NOMO-1 treated with dmso at 0.1 percent for 144 hours (cell line): ENCODE results near the gene DEF6.

Experiments
- DNase-seq: peaks from one replicate; lab custom pipeline; 2025; ENCODE audit not compliant: unreplicated experiment; lab: John Stamatoyannopoulos, UW

Gene DEF6

DNA sequence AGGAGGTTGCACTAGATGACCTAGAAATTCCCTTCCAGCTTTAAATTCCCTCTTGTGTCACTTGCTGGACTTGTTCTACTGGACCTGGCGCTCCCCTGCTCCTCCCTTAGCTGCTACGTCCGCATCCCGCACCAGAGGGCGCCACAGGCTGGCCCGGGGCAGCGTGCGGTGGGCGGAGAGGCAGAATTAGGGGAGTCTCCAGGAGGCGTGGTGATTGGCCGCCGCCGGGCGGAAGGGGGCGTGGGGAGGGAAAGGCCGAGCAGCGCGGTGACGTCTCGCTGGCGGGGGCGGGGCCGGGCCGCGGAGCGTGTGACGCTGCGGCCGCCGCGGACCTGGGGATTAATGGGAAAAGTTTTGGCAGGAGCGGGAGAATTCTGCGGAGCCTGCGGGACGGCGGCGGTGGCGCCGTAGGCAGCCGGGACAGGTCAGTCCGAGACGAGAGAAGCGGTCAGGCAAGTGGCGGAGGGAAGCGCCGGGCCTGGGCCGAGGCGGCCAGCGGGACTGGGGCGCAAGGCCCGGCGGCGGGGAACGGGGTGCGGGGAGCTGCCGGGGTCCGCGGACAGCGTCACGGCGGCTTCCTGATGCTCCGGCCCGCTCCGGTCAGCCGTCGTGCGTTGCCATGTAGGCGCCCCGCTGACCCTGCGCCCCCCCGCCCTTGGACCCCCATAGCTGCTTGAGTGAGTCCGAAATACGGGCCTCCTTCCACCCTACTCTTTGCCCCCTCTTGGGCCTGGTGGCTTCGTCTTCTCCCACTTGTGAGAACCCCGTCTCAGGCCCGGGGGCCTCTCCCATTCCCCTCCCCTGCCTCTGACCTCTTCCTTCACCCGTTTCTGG lies 44.9 kb downstream of the DEF6 start, which contains the start of gene PPARD:
PPARD (plus strand) TSS at position 301 of the 834 bp plus-strand sequence. CDS start 68,530 bp downstream, outside the sequence.
- peak; percentile 96 for DNase-seq

DNA sequence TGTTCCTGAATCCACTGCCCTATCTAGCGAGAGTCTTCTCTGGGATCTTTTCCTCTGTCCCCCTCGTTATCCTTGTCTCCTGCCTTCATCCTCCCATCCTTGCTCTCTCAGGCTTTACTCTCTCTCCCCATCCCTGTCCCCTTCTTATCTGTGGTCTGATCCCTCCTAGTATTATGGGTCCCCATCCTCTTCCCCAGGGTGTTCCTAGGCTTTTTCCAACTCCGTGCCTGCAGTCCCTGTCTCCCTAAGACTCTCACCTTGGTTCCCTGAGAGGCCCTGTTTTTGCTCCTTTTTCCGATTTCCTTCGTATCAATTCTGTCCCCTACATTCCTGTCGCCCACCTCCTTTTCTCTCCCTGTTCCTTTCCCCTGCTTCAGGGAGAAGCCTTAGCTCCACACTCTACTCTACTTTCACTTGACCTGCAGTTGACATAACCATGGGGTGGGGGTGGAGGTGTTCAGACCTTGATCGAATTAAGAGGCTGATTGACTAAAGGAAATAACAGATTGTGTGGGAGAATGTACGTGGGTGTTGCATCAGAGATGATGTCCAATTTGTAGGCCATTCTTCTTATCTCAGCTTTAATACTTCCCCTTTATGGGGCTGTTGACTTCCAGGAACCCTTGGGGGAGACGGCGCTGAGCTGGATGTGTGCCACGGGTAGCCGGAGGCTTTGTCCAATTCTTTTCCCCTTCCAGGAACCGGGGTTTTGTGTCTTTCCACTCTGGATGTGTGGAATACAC lies 45.6 kb downstream of the DEF6 start:
- peak; percentile 65 for DNase-seq

GRCh38 chr6:35343835-35344550 lies 46.4 kb downstream of the DEF6 start:
- no peak for DNase-seq

GRCh38 chr6:35351422-35351821 lies 53.8 kb downstream of the DEF6 start:
- no peak for DNase-seq

- DNase-seq, result no peak
Observed at GRCh38 chr6:35352735-35353134, 55.1 kb downstream of the DEF6 start.

GRCh38 chr6:35354361-35355135 lies 56.9 kb downstream of the DEF6 start:
- no peak for DNase-seq

DNA sequence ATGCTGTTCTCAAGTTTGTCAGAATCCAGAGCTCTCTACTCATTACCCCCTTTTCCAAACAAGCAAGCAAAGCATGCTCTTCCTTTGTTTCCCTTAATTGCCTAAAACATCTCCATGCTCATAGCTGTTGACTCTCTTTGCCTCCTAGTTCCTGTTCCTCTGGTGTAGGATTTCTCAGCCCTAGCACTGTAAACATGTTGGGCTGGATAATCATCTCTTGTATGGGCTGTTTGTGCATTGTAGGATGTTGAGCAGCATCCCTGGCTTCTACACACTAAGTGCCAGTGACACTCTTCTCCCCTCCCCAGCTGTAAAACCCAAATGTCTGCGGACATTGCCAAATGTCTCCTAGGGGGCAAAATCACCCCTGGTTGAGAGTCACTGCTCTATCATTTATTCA lies 58.8 kb downstream of the DEF6 start:
- no peak for DNase-seq

GRCh38 chr6:35357677-35358076 lies 60.1 kb downstream of the DEF6 start:
- no peak for DNase-seq

DNA sequence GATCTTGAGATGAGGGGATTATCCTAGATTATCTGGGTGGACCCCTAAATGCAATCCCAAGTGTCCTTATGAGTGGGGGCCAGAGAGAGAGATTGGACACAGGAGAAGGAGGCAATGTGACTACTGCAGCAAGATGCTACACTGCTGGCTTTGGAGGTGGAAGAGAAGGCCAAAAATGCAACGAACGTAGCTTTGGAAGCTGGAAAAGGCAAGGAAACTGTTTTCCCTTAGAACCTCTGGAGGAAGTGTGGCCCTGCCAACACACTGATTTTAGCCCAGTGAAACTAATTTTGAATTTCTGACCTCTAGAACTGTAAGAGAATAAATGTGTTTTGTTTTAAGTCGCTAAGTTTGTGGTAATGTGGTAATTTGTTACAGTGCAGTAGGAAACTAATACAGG lies 60.5 kb downstream of the DEF6 start:
- no peak for DNase-seq

DNA sequence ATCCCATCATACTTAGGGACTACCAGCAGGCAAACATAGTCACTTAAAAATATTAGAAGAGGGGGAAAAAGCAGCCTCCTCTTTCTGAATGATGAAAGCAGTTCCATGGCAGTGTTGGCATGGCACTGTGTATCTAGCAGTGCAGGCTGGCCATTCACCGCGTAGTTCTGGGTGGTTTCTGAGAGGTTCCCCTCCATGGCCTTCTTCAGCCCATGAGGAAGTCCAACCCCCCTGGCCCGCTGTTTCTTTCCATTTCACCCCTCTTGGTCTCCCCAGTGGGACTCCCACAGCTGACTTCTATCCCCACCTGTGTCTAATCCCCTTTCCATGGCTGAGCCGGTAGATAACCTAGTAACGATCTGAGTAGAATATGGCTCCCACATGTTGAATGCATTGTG lies 61.7 kb downstream of the DEF6 start:
- DNase-seq, result no peak

GRCh38 chr6:35359744-35360348 lies 62.2 kb downstream of the DEF6 start:
- DNase-seq, result no peak

DNA sequence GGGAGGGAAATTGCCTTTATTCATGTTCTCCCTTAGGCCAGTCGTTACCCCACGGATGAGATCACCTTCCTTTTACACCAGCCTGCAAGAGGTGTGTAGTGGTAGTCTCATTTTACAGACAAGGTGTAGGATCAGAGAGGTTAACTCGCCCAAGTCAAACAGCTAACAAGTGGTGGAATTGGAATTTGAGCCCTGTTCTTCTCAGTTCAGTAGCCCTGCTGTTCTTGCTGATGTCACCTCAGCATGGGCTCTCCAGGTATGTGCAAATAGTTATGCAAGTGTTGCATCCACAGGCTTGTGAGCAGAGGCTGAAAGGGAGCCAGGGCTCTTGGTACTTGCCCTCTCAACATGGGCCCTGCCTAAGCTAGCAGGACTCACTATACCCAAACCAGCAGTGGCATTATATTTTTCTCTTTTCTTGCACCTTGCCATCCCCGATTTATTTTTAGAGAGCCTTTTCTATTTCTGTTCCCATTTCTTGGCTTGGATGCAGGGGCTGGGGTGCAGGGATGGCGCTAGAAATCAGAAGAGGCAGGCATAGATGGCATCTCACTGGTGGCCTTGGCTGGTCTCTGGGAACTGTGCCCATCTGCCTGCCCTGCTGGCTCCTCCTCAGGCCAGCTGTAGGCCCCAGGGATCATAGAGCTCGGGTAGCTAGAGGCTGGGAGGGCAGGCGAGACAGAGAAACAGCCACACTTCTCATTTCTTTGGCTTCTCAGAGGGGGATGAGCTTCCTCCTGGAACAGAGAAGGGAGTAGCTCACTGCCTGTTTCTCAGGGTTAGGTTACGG lies 62.9 kb downstream of the DEF6 start:
- no peak for DNase-seq

DNA sequence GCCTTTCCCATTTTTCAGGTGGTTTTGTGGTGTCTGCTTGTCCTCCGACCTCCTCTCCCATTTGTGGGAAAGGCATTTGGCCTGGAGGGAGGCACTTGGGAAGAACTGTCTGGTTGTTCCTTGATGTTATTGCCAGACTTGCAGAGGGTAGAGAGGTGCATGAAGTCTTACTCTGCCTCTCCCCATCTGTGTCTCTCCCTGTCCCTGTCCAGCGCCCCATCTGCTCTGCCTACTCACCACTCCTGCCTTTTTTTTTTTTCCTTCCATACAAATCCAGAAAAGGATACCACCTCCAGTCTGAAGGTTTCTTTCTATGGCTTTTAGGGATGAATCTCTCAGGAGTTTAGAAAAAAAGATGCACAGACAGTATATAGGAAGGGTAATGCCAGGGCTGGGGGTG lies 64.6 kb downstream of the DEF6 start:
- no peak for DNase-seq

GRCh38 chr6:35363293-35363750 lies 65.7 kb downstream of the DEF6 start:
- peak; percentile 84 for DNase-seq

GRCh38 chr6:35365594-35366203 lies 68.1 kb downstream of the DEF6 start:
- DNase-seq, result no peak

GRCh38 chr6:35366204-35366596 lies 68.6 kb downstream of the DEF6 start:
- no peak for DNase-seq

- no peak for DNase-seq
Observed at GRCh38 chr6:35367646-35368037, 70.0 kb downstream of the DEF6 start.

- DNase-seq, result no peak
Observed at GRCh38 chr6:35368038-35368887, 70.6 kb downstream of the DEF6 start.
